ENCODE measurements around the gene EFCAB6.

The EFCAB6 gene

GRCh38 chr22:43531651-43532050, 280.5 kb downstream of the EFCAB6 start:
- TF ChIP-seq, protein P1, sequence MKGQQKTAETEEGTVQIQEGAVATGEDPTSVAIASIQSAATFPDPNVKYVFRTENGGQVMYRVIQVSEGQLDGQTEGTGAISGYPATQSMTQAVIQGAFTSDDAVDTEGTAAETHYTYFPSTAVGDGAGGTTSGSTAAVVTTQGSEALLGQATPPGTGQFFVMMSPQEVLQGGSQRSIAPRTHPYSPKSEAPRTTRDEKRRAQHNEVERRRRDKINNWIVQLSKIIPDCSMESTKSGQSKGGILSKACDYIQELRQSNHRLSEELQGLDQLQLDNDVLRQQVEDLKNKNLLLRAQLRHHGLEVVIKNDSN (IDR thresholded peaks at IDR 0.05): no peak
- TF ChIP-seq CREB1 (IDR thresholded peaks at IDR 0.05; ENCODE audit: low read depth): no peak
- no peak for TF ChIP-seq RAD21 (IDR thresholded peaks at IDR 0.05; ENCODE audit: low read depth)
- TF ChIP-seq TAF1 (IDR thresholded peaks at IDR 0.05; ENCODE audit: low read depth): no peak
- no peak for TF ChIP-seq EP300 (IDR thresholded peaks at IDR 0.05; ENCODE audit: borderline replicate concordance)

DNA sequence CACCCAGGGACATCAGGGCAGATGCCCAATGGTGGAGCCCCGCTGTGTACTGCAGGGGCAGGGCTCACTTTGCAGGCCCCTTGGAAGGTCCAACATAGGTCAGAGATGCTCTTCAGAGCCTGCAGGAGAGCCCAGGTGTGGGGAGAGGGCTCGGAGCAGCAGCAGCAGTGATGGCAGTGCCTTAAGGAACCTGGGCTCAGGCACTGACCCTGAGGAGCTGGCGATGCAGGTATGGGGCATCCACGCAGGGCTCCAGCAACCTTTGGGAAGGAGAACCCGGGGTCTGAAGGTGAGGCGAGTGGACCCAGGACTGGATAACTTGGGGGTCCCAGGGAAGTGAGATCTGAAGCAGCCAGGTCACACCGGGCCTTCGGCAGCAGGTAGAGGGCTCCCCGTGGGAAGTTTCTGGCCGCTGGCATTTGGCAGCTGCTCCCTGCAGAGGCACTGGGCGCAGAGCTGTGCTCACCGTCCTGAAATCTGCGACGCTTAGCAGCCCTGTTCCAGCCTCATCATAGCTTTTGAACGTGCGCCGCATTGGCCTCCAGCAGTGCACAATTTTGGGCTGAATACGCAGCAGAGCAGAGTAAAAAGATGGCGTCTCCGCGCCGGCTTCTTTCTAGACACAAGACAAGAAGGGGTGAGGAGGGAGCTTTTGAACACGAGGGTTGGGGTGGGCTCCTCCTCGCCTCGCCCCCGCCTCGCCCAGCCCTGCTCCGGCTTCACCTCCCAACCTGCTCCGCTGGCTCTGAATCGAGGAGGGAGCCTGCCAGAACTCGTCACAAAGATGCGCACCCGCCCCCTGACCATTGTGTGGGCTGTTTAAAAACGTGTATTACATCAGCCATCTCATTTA, 281.5 kb downstream of the EFCAB6 start:
- TF ChIP-seq RAD21 (IDR thresholded peaks at IDR 0.05; ENCODE audit: low read depth) (no peak), TAF1 (IDR thresholded peaks at IDR 0.05; ENCODE audit: low read depth) (no peak), EGR1 (IDR thresholded peaks at IDR 0.05) (no peak), TEAD4 (IDR thresholded peaks at IDR 0.05) (no peak), FOXM1 (IDR thresholded peaks at IDR 0.05; ENCODE audit: borderline replicate concordance, low read depth) (no peak), CREB1 (IDR thresholded peaks at IDR 0.05; ENCODE audit: low read depth) (no peak), YY1 (IDR thresholded peaks at IDR 0.05; ENCODE audit: low read depth) (no peak)
- TF ChIP-seq, protein P2, sequence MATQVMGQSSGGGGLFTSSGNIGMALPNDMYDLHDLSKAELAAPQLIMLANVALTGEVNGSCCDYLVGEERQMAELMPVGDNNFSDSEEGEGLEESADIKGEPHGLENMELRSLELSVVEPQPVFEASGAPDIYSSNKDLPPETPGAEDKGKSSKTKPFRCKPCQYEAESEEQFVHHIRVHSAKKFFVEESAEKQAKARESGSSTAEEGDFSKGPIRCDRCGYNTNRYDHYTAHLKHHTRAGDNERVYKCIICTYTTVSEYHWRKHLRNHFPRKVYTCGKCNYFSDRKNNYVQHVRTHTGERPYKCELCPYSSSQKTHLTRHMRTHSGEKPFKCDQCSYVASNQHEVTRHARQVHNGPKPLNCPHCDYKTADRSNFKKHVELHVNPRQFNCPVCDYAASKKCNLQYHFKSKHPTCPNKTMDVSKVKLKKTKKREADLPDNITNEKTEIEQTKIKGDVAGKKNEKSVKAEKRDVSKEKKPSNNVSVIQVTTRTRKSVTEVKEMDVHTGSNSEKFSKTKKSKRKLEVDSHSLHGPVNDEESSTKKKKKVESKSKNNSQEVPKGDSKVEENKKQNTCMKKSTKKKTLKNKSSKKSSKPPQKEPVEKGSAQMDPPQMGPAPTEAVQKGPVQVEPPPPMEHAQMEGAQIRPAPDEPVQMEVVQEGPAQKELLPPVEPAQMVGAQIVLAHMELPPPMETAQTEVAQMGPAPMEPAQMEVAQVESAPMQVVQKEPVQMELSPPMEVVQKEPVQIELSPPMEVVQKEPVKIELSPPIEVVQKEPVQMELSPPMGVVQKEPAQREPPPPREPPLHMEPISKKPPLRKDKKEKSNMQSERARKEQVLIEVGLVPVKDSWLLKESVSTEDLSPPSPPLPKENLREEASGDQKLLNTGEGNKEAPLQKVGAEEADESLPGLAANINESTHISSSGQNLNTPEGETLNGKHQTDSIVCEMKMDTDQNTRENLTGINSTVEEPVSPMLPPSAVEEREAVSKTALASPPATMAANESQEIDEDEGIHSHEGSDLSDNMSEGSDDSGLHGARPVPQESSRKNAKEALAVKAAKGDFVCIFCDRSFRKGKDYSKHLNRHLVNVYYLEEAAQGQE (IDR thresholded peaks at IDR 0.05; ENCODE audit: low read depth): no peak
- TF ChIP-seq, protein P3, sequence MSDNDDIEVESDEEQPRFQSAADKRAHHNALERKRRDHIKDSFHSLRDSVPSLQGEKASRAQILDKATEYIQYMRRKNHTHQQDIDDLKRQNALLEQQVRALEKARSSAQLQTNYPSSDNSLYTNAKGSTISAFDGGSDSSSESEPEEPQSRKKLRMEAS (IDR thresholded peaks at IDR 0.05): no peak
- TF ChIP-seq, protein P1 (IDR thresholded peaks at IDR 0.05): no peak

DNA sequence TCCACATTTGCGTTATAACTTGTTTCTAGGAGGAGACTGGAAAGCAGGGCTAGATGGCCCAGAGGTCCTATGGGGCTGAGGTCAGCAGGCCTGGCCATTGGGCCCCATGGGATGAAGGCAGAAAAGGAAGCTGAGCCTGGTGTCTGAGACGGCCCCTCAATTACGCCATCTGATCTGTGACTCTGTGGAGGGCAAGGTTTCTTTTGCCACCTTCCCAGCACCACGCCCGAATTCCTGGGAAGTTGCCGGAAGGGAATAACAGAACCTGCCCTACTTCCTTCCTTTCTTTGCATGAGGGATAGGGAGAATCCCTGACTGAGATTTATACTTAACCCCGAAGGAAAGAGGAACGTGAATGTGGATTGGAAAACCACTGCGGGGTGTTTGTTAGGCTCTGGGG, 282.2 kb downstream of the EFCAB6 start:
- TF ChIP-seq TAF1 (IDR thresholded peaks at IDR 0.05; ENCODE audit: low read depth): no peak
- no peak for TF ChIP-seq FOXM1 (IDR thresholded peaks at IDR 0.05; ENCODE audit: borderline replicate concordance, low read depth)
- TF ChIP-seq NFIC (IDR thresholded peaks at IDR 0.05): no peak
- TF ChIP-seq EP300 (IDR thresholded peaks at IDR 0.05; ENCODE audit: borderline replicate concordance): no peak
- TF ChIP-seq, protein P2 (IDR thresholded peaks at IDR 0.05; ENCODE audit: low read depth): no peak

DNA sequence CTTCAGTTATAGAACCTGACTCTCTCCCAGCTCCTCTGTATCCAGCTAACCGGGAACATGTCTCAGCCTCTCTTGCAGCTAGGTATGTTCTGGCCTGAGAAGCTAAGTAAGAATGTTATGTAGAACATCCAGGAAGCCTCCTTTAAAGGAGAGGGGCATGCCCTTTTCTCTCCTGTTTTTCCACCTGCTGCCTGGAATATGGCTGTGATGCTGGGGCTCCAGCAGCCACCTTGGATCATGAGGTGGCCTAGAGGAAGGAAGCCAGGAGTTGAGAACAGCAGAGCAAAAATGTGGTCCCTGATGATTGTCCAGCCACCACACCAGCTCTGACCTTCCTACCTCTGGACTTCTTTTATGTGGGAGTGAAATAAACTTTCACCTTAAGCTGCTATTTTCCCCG, 282.6 kb downstream of the EFCAB6 start:
- TF ChIP-seq CREB1 (IDR thresholded peaks at IDR 0.05; ENCODE audit: low read depth) (no peak), CEBPB (IDR thresholded peaks at IDR 0.05) (no peak), TAF1 (IDR thresholded peaks at IDR 0.05; ENCODE audit: low read depth) (no peak)
- TF ChIP-seq, protein P3 (IDR thresholded peaks at IDR 0.05): no peak

- TF ChIP-seq YY1 (IDR thresholded peaks at IDR 0.05; ENCODE audit: low read depth): no peak
- TF ChIP-seq FOXM1 (IDR thresholded peaks at IDR 0.05; ENCODE audit: borderline replicate concordance, low read depth): no peak
- no peak for TF ChIP-seq CREB1 (IDR thresholded peaks at IDR 0.05; ENCODE audit: low read depth)
- no peak for TF ChIP-seq NFIC (IDR thresholded peaks at IDR 0.05)
- TF ChIP-seq, protein P3 (IDR thresholded peaks at IDR 0.05): no peak
- TF ChIP-seq EGR1 (IDR thresholded peaks at IDR 0.05): no peak
These were observed 283.3 kb downstream of the EFCAB6 start for GRCh38 chr22:43528601-43529360.

- TF ChIP-seq TAF1 (IDR thresholded peaks at IDR 0.05; ENCODE audit: low read depth): no peak
- no peak for TF ChIP-seq CEBPB (IDR thresholded peaks at IDR 0.05)
- TF ChIP-seq, protein P2 (IDR thresholded peaks at IDR 0.05; ENCODE audit: low read depth): no peak
- no peak for TF ChIP-seq EGR1 (IDR thresholded peaks at IDR 0.05)
- TF ChIP-seq, protein P1 (IDR thresholded peaks at IDR 0.05): no peak
- TF ChIP-seq, protein P3 (IDR thresholded peaks at IDR 0.05): no peak
- TF ChIP-seq TEAD4 (IDR thresholded peaks at IDR 0.05): no peak
- TF ChIP-seq NFIC (IDR thresholded peaks at IDR 0.05): no peak
- no peak for TF ChIP-seq CREB1 (IDR thresholded peaks at IDR 0.05; ENCODE audit: low read depth)
- TF ChIP-seq FOXM1 (IDR thresholded peaks at IDR 0.05; ENCODE audit: borderline replicate concordance, low read depth): no peak
- no peak for TF ChIP-seq YY1 (IDR thresholded peaks at IDR 0.05; ENCODE audit: low read depth)
These were observed 285.2 kb downstream of the EFCAB6 start for GRCh38 chr22:43526946-43527345.

Data from Ishikawa (cell line).